ENCODE results near the gene ORM1. TPM values are rescaled to one million over a fixed set of nuclear protein-coding genes. Genes with fewer than 3 reads are reported as not detected.

ORM1 gene
- total RNA-seq, 1 experiment from 2014 or later = 27.5 TPM

GRCh38 chr9:114369216-114370130, 46.6 kb downstream of the ORM1 start:
- ChIA-PET POLR2A (no interaction called here), CTCF (no interaction called here)
- H3K36me3 Mint-ChIP-seq (ENCODE audit: insufficient read depth, unreplicated experiment) = peaks cover 6% of the 10 kb centered on the region
- peaks cover 13% of the 10 kb centered on the region for H3K4me1 Mint-ChIP-seq (ENCODE audit: low read depth, unreplicated experiment)
- H3K4me3 ChIP-seq (ENCODE audit: low read depth, low read length) = no peak overlapping the region
- H3K27me3 ChIP-seq (replicated peaks; ENCODE audit: control insufficient read depth, insufficient read depth, low read length) = no peaks in the 10 kb centered on the region
- H3K27ac Mint-ChIP-seq (ENCODE audit: unreplicated experiment) = no peak overlapping the region
- peaks cover 2% of the 10 kb centered on the region; the same call in 1 of the 2 replicates for H3K36me3 ChIP-seq (ENCODE audit: control insufficient read depth, insufficient read depth, low read length)
- no peaks in the 10 kb centered on the region for H3K9me3 Mint-ChIP-seq (ENCODE audit: unreplicated experiment)
- H3K4me1 ChIP-seq = peaks cover 10% of the 10 kb centered on the region
- BruUV-seq (replicated peaks) = TSS peak; percentile 32
- no peak overlapping the region for H3K4me3 Mint-ChIP-seq (ENCODE audit: unreplicated experiment)
- DNase-seq = no peak
- H3K27me3 Mint-ChIP-seq (ENCODE audit: insufficient read depth, unreplicated experiment) = no peaks in the 10 kb centered on the region
- intact Hi-C loops (cut with micrococcal nuclease; ENCODE audit: unreplicated experiment) = no loop called here
- TF ChIP-seq CTCF (IDR thresholded peaks at IDR 0.05; ENCODE audit: insufficient read depth in 1 of 2, low read depth in 1 of 2, low read length in 1 of 2, severe bottlenecking in 1 of 2, unreplicated experiment in 1 of 2) = no peak
- no peaks in the 10 kb centered on the region for H3K9me3 ChIP-seq

GRCh38 chr9:114370251-114370967, 47.5 kb downstream of the ORM1 start:
- H3K27ac Mint-ChIP-seq (ENCODE audit: unreplicated experiment) = no peak overlapping the region
- H3K4me1 Mint-ChIP-seq (ENCODE audit: low read depth, unreplicated experiment) = peaks cover 13% of the 10 kb centered on the region
- H3K4me3 ChIP-seq (ENCODE audit: low read depth, low read length) = no peak overlapping the region
- H3K27me3 Mint-ChIP-seq (ENCODE audit: insufficient read depth, unreplicated experiment) = no peaks in the 10 kb centered on the region
- no peak for DNase-seq
- peaks cover 6% of the 10 kb centered on the region for H3K36me3 Mint-ChIP-seq (ENCODE audit: insufficient read depth, unreplicated experiment)
- peaks cover 8% of the 10 kb centered on the region for H3K4me1 ChIP-seq
- intact Hi-C loops (cut with micrococcal nuclease; ENCODE audit: unreplicated experiment) = no loop called here
- peaks cover 2% of the 10 kb centered on the region; the same call in 1 of the 2 replicates for H3K36me3 ChIP-seq (ENCODE audit: control insufficient read depth, insufficient read depth, low read length)
- CTCF ChIA-PET = no interaction called here
- TF ChIP-seq CTCF (IDR thresholded peaks at IDR 0.05; ENCODE audit: insufficient read depth in 1 of 2, low read depth in 1 of 2, low read length in 1 of 2, severe bottlenecking in 1 of 2, unreplicated experiment in 1 of 2) = no peak
- no peaks in the 10 kb centered on the region for H3K27me3 ChIP-seq (replicated peaks; ENCODE audit: control insufficient read depth, insufficient read depth, low read length)
- H3K9me3 ChIP-seq = no peaks in the 10 kb centered on the region
- no TSS peak for BruUV-seq (replicated peaks)
- POLR2A ChIA-PET = no interaction called here
- no peak overlapping the region for H3K4me3 Mint-ChIP-seq (ENCODE audit: unreplicated experiment)
- no peaks in the 10 kb centered on the region for H3K9me3 Mint-ChIP-seq (ENCODE audit: unreplicated experiment)

GRCh38 chr9:114370968-114371320, 48.0 kb downstream of the ORM1 start:
- ChIA-PET CTCF (no interaction called here), POLR2A (no interaction called here)
- H3K4me3 Mint-ChIP-seq (ENCODE audit: unreplicated experiment) = no peak overlapping the region
- TF ChIP-seq CTCF (IDR thresholded peaks at IDR 0.05; ENCODE audit: insufficient read depth in 1 of 2, low read depth in 1 of 2, low read length in 1 of 2, severe bottlenecking in 1 of 2, unreplicated experiment in 1 of 2) = no peak
- no peaks in the 10 kb centered on the region for H3K27me3 Mint-ChIP-seq (ENCODE audit: insufficient read depth, unreplicated experiment)
- BruUV-seq (replicated peaks) = no TSS peak
- H3K27me3 ChIP-seq (replicated peaks; ENCODE audit: control insufficient read depth, insufficient read depth, low read length) = no peaks in the 10 kb centered on the region
- H3K4me3 ChIP-seq (ENCODE audit: low read depth, low read length) = no peak overlapping the region
- peaks cover 8% of the 10 kb centered on the region for H3K4me1 ChIP-seq
- H3K4me1 Mint-ChIP-seq (ENCODE audit: low read depth, unreplicated experiment) = peaks cover 12% of the 10 kb centered on the region
- H3K9me3 Mint-ChIP-seq (ENCODE audit: unreplicated experiment) = no peaks in the 10 kb centered on the region
- H3K36me3 Mint-ChIP-seq (ENCODE audit: insufficient read depth, unreplicated experiment) = peaks cover 6% of the 10 kb centered on the region
- DNase-seq = no peak
- no peak overlapping the region for H3K27ac Mint-ChIP-seq (ENCODE audit: unreplicated experiment)
- H3K36me3 ChIP-seq (ENCODE audit: control insufficient read depth, insufficient read depth, low read length) = peaks cover 2% of the 10 kb centered on the region; the same call in 1 of the 2 replicates
- intact Hi-C loops (cut with micrococcal nuclease; ENCODE audit: unreplicated experiment) = no loop called here
- H3K9me3 ChIP-seq = no peaks in the 10 kb centered on the region

All from Caco-2 (cell line).